Stomach (tissue), 9 donors: ENCODE results near the gene ERCC6L2. TPM values are rescaled to one million over a fixed set of nuclear protein-coding genes. Genes with fewer than 3 reads are reported as not detected.

ENCODE experiments used
- DNase-seq, 2 donors: peaks; one replicate each; pipeline versions ENCODE4 v3.0.0 to v3.0.0-alpha.2; 2013 to 2019
- H3K27ac ChIP-seq, 5 donors: fragments of 200-600 bp in 4 of 5; sonication (generic) in 4 of 5; one replicate each; pipeline ENCODE4 v1.5.1; 2013 to 2019; ENCODE audit warnings: mild to moderate bottlenecking in 1 of 5, moderate library complexity in 1 of 5
- H3K27me3 ChIP-seq, 3 donors: fragments of 200-600 bp; sonication (generic); one replicate each; pipeline ENCODE4 v1.5.1; 2017 to 2019; ENCODE audit warnings: mixed run types in 1 of 3
- H3K36me3 ChIP-seq, 4 donors: fragments of 200-600 bp; sonication (generic); 1 replicate in 3 of 4; 2 replicates in 1 of 4; pipeline ENCODE4 v1.5.1; 2016 to 2019
- H3K4me1 ChIP-seq, 4 donors: fragments of 200-600 bp; sonication (generic); one replicate each; pipeline ENCODE4 v1.5.1; 2016 to 2019
- H3K4me3 ChIP-seq, 4 donors: fragments of 200-600 bp; sonication (generic) in 3 of 4; one replicate each; pipeline ENCODE4 v1.5.1; 2016 to 2019; ENCODE audit warnings: mild to moderate bottlenecking in 1 of 4
- H3K9me3 ChIP-seq, 4 donors: fragments of 200-600 bp; sonication (generic); one replicate each; pipeline ENCODE4 v1.5.1; 2016 to 2019
- EP300 ChIP-seq: sonication (generic); formaldehyde crosslinking; IDR thresholded peaks from one replicate; pipeline ENCODE4 v1.6.1; 2017; ENCODE audit warnings: antibody characterized with exemption
- POLR2A ChIP-seq, 4 donors: fragments of 450-650 bp; IDR thresholded peaks; one replicate each; pipeline ENCODE4 v1.6.1; 2016; ENCODE audit warnings: antibody characterized with exemption in 4 of 4, control low read depth in 2 of 4, mild to moderate bottlenecking in 1 of 4, moderate library complexity in 1 of 4
- POLR2AphosphoS5 ChIP-seq, 3 donors: sonication (generic); formaldehyde crosslinking; IDR thresholded peaks; one replicate each; pipeline ENCODE4 v1.6.1; 2016; ENCODE audit warnings: antibody characterized with exemption in 3 of 3
- WGBS, 5 donors: extraction: QIAGEN DNeasy Blood & Tissue Kit in 3 of 5; methylation state at CpG; one replicate each; pipeline versions ENCODE4 v1.1.5 to v1.1.7; 2013 to 2018; 5-methylcytosine and 5-hydroxymethylcytosine counted together
- intact Hi-C: fragments of 100-400 bp; cut with DNase I; formaldehyde crosslinking; loops from one replicate; pipeline ENCODE4 v1.15.1; 2023; ENCODE audit warnings: low total_unique reads
- polyA plus RNA-seq, 3 donors: library from polyadenylated mRNA; stranded (reverse); fragments of 200-250 nt; gene quantifications; one replicate each; pipeline ENCODE4 v1.2.3, GENCODE V29; 2013
- total RNA-seq, 5 donors: library from RNA; depleted of rRNA; stranded (reverse); fragments of >200 nt; gene quantifications; one replicate each; pipeline versions ENCODE4 v1.1.0 to v1.2.3, GENCODE V29; 2014 to 2016
- TF ChIP-seq, protein P1 (sequence below), 7 experiments: fragments of 450-650 bp in 4 of 7; fragments of 200-600 bp in 3 of 7; sonication (generic) in 3 of 7; IDR thresholded peaks; one replicate each; pipeline ENCODE4 v1.5.1; 2016 to 2019; ENCODE audit warnings: antibody characterized with exemption in 7 of 7, control low read depth in 2 of 7, mild to moderate bottlenecking in 1 of 7
- donor health status: healthy with polysubstance abuse.
- donor health status: Bipolar disorder and iron deficiency.
- donor health status: healthy.

ERCC6L2 gene
- total and polyA plus RNA-seq, 8 donors, result 3.9 to 218 (median 34.1) TPM

DNA sequence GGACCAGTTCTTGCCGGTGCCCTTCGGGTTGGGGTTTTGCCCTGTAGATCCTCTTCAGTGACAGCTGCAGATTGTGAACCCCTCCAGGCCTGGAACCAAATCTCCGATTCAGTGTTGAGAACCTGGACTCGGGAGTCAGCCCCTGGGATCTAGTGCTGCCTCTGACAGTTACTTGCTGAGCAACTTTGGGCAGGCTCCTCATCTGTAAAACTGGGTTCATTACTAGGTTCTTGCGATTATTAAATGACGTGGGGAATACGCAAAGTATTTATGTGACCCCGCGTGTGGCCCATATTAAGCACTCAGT lies 600 bp downstream of the ERCC6L2 start:
- intact Hi-C loops, result no loop called here
- 0 to 2% (median 0%) methylated on average over 8 to 9 of the region's 9 CpGs for WGBS, 5 donors
- no peak for DNase-seq
- Histone ChIP-seq H3K27ac (peak overlapping the region in 1 of 5 donors; percentile 99), H3K4me3 (no peak overlapping the region), H3K36me3 (peaks cover 0 to 17% (median under 1%) of the 10 kb centered on the region in 4 donors), H3K27me3 (no peaks in the 10 kb centered on the region), H3K4me1 (peaks cover 4 to 30% (median 17%) of the 10 kb centered on the region in 4 donors), H3K9me3 (no peaks in the 10 kb centered on the region)
- TF ChIP-seq POLR2AphosphoS5 (IDR thresholded peaks at IDR 0.05) (no peak), POLR2A (IDR thresholded peaks at IDR 0.05) (no peak), EP300 (no peak)
- TF ChIP-seq, protein P1, sequence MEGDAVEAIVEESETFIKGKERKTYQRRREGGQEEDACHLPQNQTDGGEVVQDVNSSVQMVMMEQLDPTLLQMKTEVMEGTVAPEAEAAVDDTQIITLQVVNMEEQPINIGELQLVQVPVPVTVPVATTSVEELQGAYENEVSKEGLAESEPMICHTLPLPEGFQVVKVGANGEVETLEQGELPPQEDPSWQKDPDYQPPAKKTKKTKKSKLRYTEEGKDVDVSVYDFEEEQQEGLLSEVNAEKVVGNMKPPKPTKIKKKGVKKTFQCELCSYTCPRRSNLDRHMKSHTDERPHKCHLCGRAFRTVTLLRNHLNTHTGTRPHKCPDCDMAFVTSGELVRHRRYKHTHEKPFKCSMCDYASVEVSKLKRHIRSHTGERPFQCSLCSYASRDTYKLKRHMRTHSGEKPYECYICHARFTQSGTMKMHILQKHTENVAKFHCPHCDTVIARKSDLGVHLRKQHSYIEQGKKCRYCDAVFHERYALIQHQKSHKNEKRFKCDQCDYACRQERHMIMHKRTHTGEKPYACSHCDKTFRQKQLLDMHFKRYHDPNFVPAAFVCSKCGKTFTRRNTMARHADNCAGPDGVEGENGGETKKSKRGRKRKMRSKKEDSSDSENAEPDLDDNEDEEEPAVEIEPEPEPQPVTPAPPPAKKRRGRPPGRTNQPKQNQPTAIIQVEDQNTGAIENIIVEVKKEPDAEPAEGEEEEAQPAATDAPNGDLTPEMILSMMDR (IDR thresholded peaks at IDR 0.05), result no peak

DNA sequence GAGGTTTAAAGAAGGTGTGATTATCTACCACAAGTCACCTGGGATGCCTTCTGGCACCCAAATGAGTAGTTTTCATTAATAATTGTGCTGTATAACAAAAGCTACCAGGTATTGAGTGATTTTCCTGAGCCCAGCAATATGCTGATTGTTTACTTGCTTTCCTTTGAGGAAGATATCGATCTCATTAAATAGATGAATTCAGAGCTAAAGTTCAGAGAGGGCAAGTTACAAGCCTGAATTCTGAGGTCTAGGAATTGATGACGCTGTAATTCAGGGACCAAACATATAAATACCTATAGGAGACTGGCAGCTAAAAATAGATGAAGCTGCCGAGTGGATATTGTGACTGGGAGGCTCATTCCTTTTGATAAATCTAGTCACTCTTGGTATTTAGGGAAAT lies 1.1 kb downstream of the ERCC6L2 start:
- Histone ChIP-seq H3K27ac (no peak overlapping the region), H3K36me3 (peaks cover 0 to 17% (median 0%) of the 10 kb centered on the region in 4 donors), H3K27me3 (no peaks in the 10 kb centered on the region), H3K4me1 (peaks cover 4 to 35% (median 18%) of the 10 kb centered on the region in 4 donors), H3K4me3 (no peak overlapping the region), H3K9me3 (no peaks in the 10 kb centered on the region)
- intact Hi-C loops, result no loop called here
- DNase-seq, result peak in 1 of 2 donors; percentile 36
- 10 to 23% (median 15%) methylated on average over 3 of the region's 3 CpGs for WGBS, 5 donors
- TF ChIP-seq, protein P1 (IDR thresholded peaks at IDR 0.05), result no peak
- TF ChIP-seq POLR2A (IDR thresholded peaks at IDR 0.05), result no peak
- TF ChIP-seq EP300, result no peak
- no peak for TF ChIP-seq POLR2AphosphoS5 (IDR thresholded peaks at IDR 0.05)

DNA sequence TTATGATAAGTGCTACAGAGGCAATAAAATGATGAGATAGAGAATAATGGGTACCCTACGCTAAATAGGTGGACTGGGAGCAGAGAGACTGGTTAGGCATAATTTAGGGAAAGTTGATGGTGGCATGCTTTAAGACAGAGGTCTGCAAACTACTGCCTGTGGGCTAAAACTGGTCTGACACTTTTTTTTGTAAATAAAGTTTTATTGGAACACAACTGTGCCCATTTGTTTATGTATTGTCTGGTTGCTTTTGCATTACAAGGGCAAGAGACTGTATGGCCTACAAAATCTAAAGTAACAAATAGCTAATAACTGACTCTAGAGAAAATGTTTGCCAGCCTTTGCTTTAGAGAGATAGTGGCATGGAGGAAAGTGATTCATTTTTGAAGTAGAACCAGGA lies 2.5 kb downstream of the ERCC6L2 start:
- no peak for DNase-seq
- TF ChIP-seq, protein P1 (IDR thresholded peaks at IDR 0.05), result no peak
- TF ChIP-seq POLR2AphosphoS5 (IDR thresholded peaks at IDR 0.05) (no peak), EP300 (no peak), POLR2A (IDR thresholded peaks at IDR 0.05) (no peak)
- no peak overlapping the region for H3K27ac ChIP-seq
- H3K36me3 ChIP-seq, result peaks cover 0 to 13% (median 6%) of the 10 kb centered on the region in 4 donors
- 93 to 100% (median 100%) methylated on average over 1 of the region's 1 CpG for WGBS, 5 donors
- peaks cover 4 to 49% (median 24%) of the 10 kb centered on the region in 4 donors for H3K4me1 ChIP-seq
- intact Hi-C loops, result no loop called here
- no peak overlapping the region for H3K4me3 ChIP-seq
- no peaks in the 10 kb centered on the region for H3K27me3 ChIP-seq
- H3K9me3 ChIP-seq, result no peaks in the 10 kb centered on the region

DNA sequence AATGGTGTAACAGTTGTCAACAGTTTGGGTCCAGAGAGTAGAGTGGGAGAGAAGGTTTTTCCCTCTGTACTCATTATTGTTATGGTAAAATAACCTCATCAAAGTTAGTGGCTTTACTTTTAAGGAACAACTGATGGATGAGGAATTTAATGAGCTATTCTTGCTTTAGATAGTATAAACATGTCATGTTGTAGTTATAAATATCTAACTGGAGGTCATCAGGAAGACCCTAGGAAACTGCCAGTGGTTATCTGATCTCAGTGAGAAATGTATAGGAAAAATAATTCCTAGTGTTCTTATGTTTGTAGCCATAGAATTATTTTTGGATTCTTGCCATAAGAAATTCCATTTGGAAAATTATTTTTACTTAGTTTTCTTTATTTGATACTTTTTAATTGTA lies 4.1 kb downstream of the ERCC6L2 start:
- H3K4me1 ChIP-seq, result peaks cover 0 to 39% (median 18%) of the 10 kb centered on the region in 4 donors
- H3K27ac ChIP-seq, result peak overlapping the region in 4 of 5 donors; percentile 14 to 32 (median 22)
- H3K4me3 ChIP-seq, result no peak overlapping the region
- no peak for DNase-seq
- TF ChIP-seq POLR2A (IDR thresholded peaks at IDR 0.05) (no peak), EP300 (no peak), POLR2AphosphoS5 (IDR thresholded peaks at IDR 0.05) (no peak)
- TF ChIP-seq, protein P1 (IDR thresholded peaks at IDR 0.05), result no peak
- H3K36me3 ChIP-seq, result peaks cover 5 to 20% (median 15%) of the 10 kb centered on the region in 4 donors
- no peaks in the 10 kb centered on the region for H3K27me3 ChIP-seq
- H3K9me3 ChIP-seq, result no peaks in the 10 kb centered on the region
- intact Hi-C loops, result no loop called here
